SK-N-SH (cell line): Measurements from ENCODE around the gene CHCHD3. TPM values are rescaled to one million over a fixed set of nuclear protein-coding genes. Genes with fewer than 3 reads are reported as not detected.

ENCODE experiments used
- CTCF ChIA-PET: fragments of 300-600, 350-600 bp; formaldehyde crosslinking; extraction: SDS; loops from one replicate; lab custom pipeline; 2021; lab: Yijun Ruan, JAX
- POLR2A ChIA-PET: fragments of 350-600 bp; sonication (Branson Sonifier 250); formaldehyde crosslinking; extraction: SDS; loops from one replicate; lab custom pipeline; 2020; ENCODE audit warnings: antibody characterized with exemption, inconsistent platforms; lab: Yijun Ruan, JAX
- DNase-seq: peaks from one replicate; pipeline ENCODE4 v3.0.0; 2012
- H2AFZ ChIP-seq: fragments of 200-600 bp; sonication (generic); 2 replicates; pipeline ENCODE4 v1.8.1; 2016; ENCODE audit warnings: antibody characterized with exemption, mild to moderate bottlenecking, low read depth
- H3F3A ChIP-seq: fragments of 200-600 bp; sonication (generic); replicated peaks from 2 replicates; pipeline ENCODE3; 2016; ENCODE audit warnings: antibody characterized with exemption, mild to moderate bottlenecking; ENCODE audit not compliant: insufficient read depth
- H3K27ac ChIP-seq, 2 experiments: fragments of 200-500 bp in 1 of 2; fragments of 200-600 bp in 1 of 2; sonication (Bioruptor generic) in 1 of 2; sonication (generic), shearing (Covaris generic) in 1 of 2; 2 replicates each; pipeline versions ENCODE4 v1.5.1 to v1.6.1; 2014 to 2016; ENCODE audit warnings: low read depth in 2 of 2, inconsistent platforms in 1 of 2, low read length in 1 of 2, mild to moderate bottlenecking in 1 of 2, mixed read lengths in 1 of 2
- H3K27me3 ChIP-seq: fragments of 200-600 bp; sonication (generic), shearing (Covaris generic); 2 replicates; pipeline ENCODE4 v1.6.1; 2016; ENCODE audit warnings: mixed run types; ENCODE audit not compliant: insufficient read depth
- H3K36me3 ChIP-seq, 2 experiments: fragments of 200-500 bp in 1 of 2; fragments of 200-600 bp in 1 of 2; sonication (Bioruptor generic) in 1 of 2; sonication (generic) in 1 of 2; replicated peaks in 1 of 2; 2 replicates each; pipeline versions ENCODE3 to v1.5.1; 2014 to 2016; ENCODE audit warnings: low read length in 1 of 2, mild to moderate bottlenecking in 1 of 2; ENCODE audit not compliant: insufficient read depth in 2 of 2, control insufficient read depth in 1 of 2
- H3K4me1 ChIP-seq, 2 experiments: fragments of 200-500 bp in 1 of 2; fragments of 200-600 bp in 1 of 2; sonication (Bioruptor generic) in 1 of 2; sonication (generic), shearing (Covaris generic) in 1 of 2; 2 replicates each; pipeline versions ENCODE4 v1.5.1 to v1.6.1; 2014 to 2016; ENCODE audit warnings: low read depth in 1 of 2, low read length in 1 of 2, mixed run types in 1 of 2; ENCODE audit not compliant: insufficient read depth in 2 of 2, control insufficient read depth in 1 of 2
- H3K4me2 ChIP-seq: fragments of 200-600 bp; sonication (generic), shearing (Covaris generic); 2 replicates; pipeline ENCODE4 v1.6.1; 2017; ENCODE audit warnings: mixed run types
- H3K4me3 ChIP-seq, 2 experiments: fragments of 200-500 bp in 1 of 2; fragments of 200-600 bp in 1 of 2; sonication (Bioruptor generic) in 1 of 2; sonication (generic), shearing (Covaris generic) in 1 of 2; 2 replicates each; pipeline versions ENCODE4 v1.5.1 to v1.8.1; 2014 to 2016; ENCODE audit warnings: low read depth in 2 of 2, inconsistent platforms in 1 of 2, low read length in 1 of 2, mild to moderate bottlenecking in 1 of 2, mixed read lengths in 1 of 2, moderate library complexity in 1 of 2
- H3K79me2 ChIP-seq: fragments of 200-600 bp; sonication (generic); 2 replicates; pipeline ENCODE4 v1.8.1; 2017; ENCODE audit warnings: mild to moderate bottlenecking; ENCODE audit not compliant: insufficient read depth
- H3K9ac ChIP-seq: fragments of 200-600 bp; sonication (generic); 2 replicates; pipeline ENCODE4 v1.6.1; 2017; ENCODE audit warnings: mixed run types
- H3K9me2 ChIP-seq: fragments of 200-600 bp; sonication (generic); 2 replicates; pipeline ENCODE4 v1.6.1; 2017; ENCODE audit warnings: mixed run types
- H3K9me3 ChIP-seq: fragments of 200-600 bp; sonication (generic); 2 replicates; pipeline ENCODE4 v1.6.1; 2017; ENCODE audit warnings: mixed run types, mild to moderate bottlenecking, moderate library complexity
- H4K20me1 ChIP-seq: fragments of 200-600 bp; sonication (generic); 2 replicates; pipeline ENCODE4 v1.6.1; 2017; ENCODE audit warnings: mild to moderate bottlenecking, mixed run types; ENCODE audit not compliant: insufficient read depth
- CHD2 ChIP-seq: fragments of 150-350 bp; IDR thresholded peaks from 2 replicates; pipeline ENCODE4 v1.6.1; 2018; ENCODE audit warnings: low read length; ENCODE audit not compliant: partially characterized antibody
- EP300 ChIP-seq, 2 experiments: IDR thresholded peaks; 2 replicates each; pipeline versions ENCODE4 v1.4.0 to v1.6.1; 2012; ENCODE audit warnings: borderline replicate concordance in 1 of 2, low read depth in 1 of 2, low read length in 1 of 2
- EZH2phosphoT487 ChIP-seq: fragments of 200-600 bp; sonication (generic); IDR thresholded peaks from 2 replicates; pipeline ENCODE4 v1.6.1; 2017; ENCODE audit warnings: low read depth, mixed run types, mild to moderate bottlenecking, antibody characterized with exemption, moderate library complexity, borderline replicate concordance
- FOSL2 ChIP-seq: IDR thresholded peaks from 2 replicates; pipeline ENCODE4 v1.4.0; 2012; ENCODE audit warnings: low read depth, mild to moderate bottlenecking, moderate library complexity, borderline replicate concordance
- FOXJ3 ChIP-seq: sonication (generic); formaldehyde crosslinking; IDR thresholded peaks from 2 replicates; pipeline ENCODE4 v1.5.1; 2020; ENCODE audit warnings: mild to moderate bottlenecking, missing genetic modification reagents
- GABPA ChIP-seq: IDR thresholded peaks from 2 replicates; pipeline ENCODE4 v1.4.0; 2012; ENCODE audit warnings: low read depth, mild to moderate bottlenecking
- GATA2 ChIP-seq: sonication (generic); formaldehyde crosslinking; IDR thresholded peaks from 2 replicates; pipeline ENCODE4 v1.5.0; 2020; ENCODE audit warnings: mild to moderate bottlenecking, missing genetic modification reagents
- IRF3 ChIP-seq: fragments of 150-350 bp; IDR thresholded peaks from 2 replicates; pipeline ENCODE4 v1.6.1; 2016; ENCODE audit warnings: mild to moderate bottlenecking, low read depth, low read length
- JUND ChIP-seq: IDR thresholded peaks from 2 replicates; pipeline ENCODE4 v1.4.0; 2012
- MEF2A ChIP-seq: IDR thresholded peaks from 2 replicates; pipeline ENCODE4 v1.4.0; 2012; ENCODE audit warnings: low read depth, borderline replicate concordance
- MXI1 ChIP-seq: IDR thresholded peaks from 2 replicates; pipeline ENCODE4 v1.6.1; 2012; ENCODE audit warnings: mild to moderate bottlenecking, low read depth, low read length, improper control_type of control experiment
- NRF1 ChIP-seq: IDR thresholded peaks from 2 replicates; pipeline ENCODE4 v1.6.1; 2012; ENCODE audit warnings: low read depth, mild to moderate bottlenecking, low read length
- PBX3 ChIP-seq: IDR thresholded peaks from 2 replicates; pipeline ENCODE4; 2012
- SMC3 ChIP-seq: IDR thresholded peaks from 2 replicates; pipeline ENCODE4 v1.6.1; 2012; ENCODE audit warnings: low read depth, low read length, improper control_type of control experiment
- TEAD4 ChIP-seq: IDR thresholded peaks from 2 replicates; pipeline ENCODE4 v1.4.0; 2012; ENCODE audit warnings: mild to moderate bottlenecking, borderline replicate concordance; ENCODE audit not compliant: insufficient read depth
- USF1 ChIP-seq: IDR thresholded peaks from 2 replicates; pipeline ENCODE4 v1.4.0; 2012; ENCODE audit warnings: low read depth, borderline replicate concordance
- USF2 ChIP-seq: fragments of 150-350 bp; IDR thresholded peaks from 2 replicates; pipeline ENCODE4 v1.6.1; 2017; ENCODE audit warnings: antibody characterized with exemption, low read length, low read depth, borderline replicate concordance
- YY1 ChIP-seq: IDR thresholded peaks from 2 replicates; pipeline ENCODE4 v1.4.0; 2012; ENCODE audit warnings: low read depth, mild to moderate bottlenecking
- ZBTB33 ChIP-seq: IDR thresholded peaks from 2 replicates; pipeline ENCODE4 v1.4.0; 2012; ENCODE audit warnings: low read depth, borderline replicate concordance
- WGBS: methylation state at CpG from one replicate; pipeline ENCODE4 v1.1.6; 2017; ENCODE audit warnings: low lambda C conversion rate; 5-methylcytosine and 5-hydroxymethylcytosine counted together
- polyA plus RNA-seq, 3 experiments: library from polyadenylated mRNA; depleted of rRNA; stranded (reverse); fragments of >200 nt; gene quantifications; 2 replicates each; pipeline ENCODE4 v1.2.3, GENCODE V29; 2012

The CHCHD3 gene
- polyA plus RNA-seq, 1 of the 3 experiments (the other 2 are of a cell fraction): 97.1 TPM

GRCh38 chr7:133117452-133117851 is 35.6 kb upstream of the CHCHD3 start:
- Histone ChIP-seq H3K4me3 (no peak overlapping the region), H3K4me1 (peaks cover 0 to 15% of the 10 kb centered on the region in 2 experiments; a peak in 2 of 4 replicates), H2AFZ (no peak overlapping the region), H3K27ac (no peak overlapping the region), H3K4me2 (no peak overlapping the region), H3K9me3 (no peaks in the 10 kb centered on the region), H3K9ac (no peak overlapping the region), H4K20me1 (no peaks in the 10 kb centered on the region), H3F3A (no peaks in the 10 kb centered on the region), H3K79me2 (no peaks in the 10 kb centered on the region), H3K27me3 (peaks cover 6% of the 10 kb centered on the region; the same call in 1 of the 2 replicates), H3K9me2 (no peaks in the 10 kb centered on the region), H3K36me3 (no peaks in the 10 kb centered on the region)
- WGBS: 59% methylated on average over 5 of the region's 5 CpGs
- ChIA-PET CTCF (no interaction called here), POLR2A (no interaction called here)
- TF ChIP-seq IRF3: no peak
- TF ChIP-seq YY1: no peak
- no peak for TF ChIP-seq GABPA
- no peak for TF ChIP-seq NRF1
- no peak for TF ChIP-seq CHD2
- no peak for TF ChIP-seq ZBTB33
- no peak for TF ChIP-seq EP300 (IDR thresholded peaks at IDR 0.05; ENCODE audit: borderline replicate concordance in 1 of 2, low read depth in 1 of 2, low read length in 1 of 2)
- no peak for TF ChIP-seq JUND
- TF ChIP-seq SMC3: no peak
- no peak for TF ChIP-seq MEF2A
- TF ChIP-seq USF1: no peak
- TF ChIP-seq FOXJ3 (CRISPR knock-in tag): no peak
- TF ChIP-seq USF2: no peak
- no peak for TF ChIP-seq PBX3
- TF ChIP-seq GATA2 (CRISPR knock-in tag): no peak
- no peak for TF ChIP-seq MXI1
- TF ChIP-seq EZH2phosphoT487: no peak
- no peak for TF ChIP-seq TEAD4
- no peak for TF ChIP-seq FOSL2
- DNase-seq: no peak
